A549 treated with AZD9567 at 1 μM for 4 hours (cell line): ENCODE data around the gene DEFB116. TPM values are rescaled to one million over a fixed set of nuclear protein-coding genes. Genes with fewer than 3 reads are reported as not detected.

ENCODE experiments used
- total RNA-seq: library from RNA; stranded (reverse); fragments of 200-300 nt; extraction: Qiagen RNA extraction; gene quantifications from 5 replicates; pipeline ENCODE4 v1.2.3, GENCODE V29; 2022; ENCODE audit not compliant: insufficient read depth

The DEFB116 gene, protein sequence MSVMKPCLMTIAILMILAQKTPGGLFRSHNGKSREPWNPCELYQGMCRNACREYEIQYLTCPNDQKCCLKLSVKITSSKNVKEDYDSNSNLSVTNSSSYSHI
- total RNA-seq, result not detected in 5 replicates

DNA sequence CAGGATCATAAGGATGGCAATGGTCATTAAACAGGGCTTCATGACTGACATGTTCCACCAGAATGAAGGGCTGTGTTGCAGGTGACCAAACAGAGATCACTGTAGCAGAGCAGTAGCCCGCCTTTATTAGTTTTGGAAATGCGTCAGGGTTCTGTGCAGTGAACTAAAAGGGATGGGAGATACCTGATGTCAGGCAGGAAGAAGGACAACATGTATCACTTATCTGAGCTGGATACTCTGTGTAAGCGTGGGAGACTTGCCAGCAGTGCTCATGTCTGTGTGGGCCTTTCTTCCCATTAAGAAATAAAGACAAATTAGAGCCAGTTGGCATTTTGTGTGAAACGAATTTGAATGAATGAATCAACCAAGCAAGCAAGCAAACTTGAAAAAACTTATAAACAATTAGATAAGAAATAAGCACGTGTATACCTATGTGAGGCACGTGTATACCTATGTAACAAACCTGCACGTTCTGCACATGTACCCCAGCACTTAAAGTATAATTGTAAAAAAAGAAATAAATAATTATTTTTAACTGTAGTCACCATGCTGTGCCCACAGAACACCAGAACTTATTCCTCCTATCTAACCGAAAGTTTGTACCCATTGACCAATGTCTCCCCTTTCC is at the start of gene DEFB116:
DEFB116 (minus strand) TSS at position 51 of the 628 bp plus-strand sequence; CDS start at position 51, 0 bp downstream.

DNA sequence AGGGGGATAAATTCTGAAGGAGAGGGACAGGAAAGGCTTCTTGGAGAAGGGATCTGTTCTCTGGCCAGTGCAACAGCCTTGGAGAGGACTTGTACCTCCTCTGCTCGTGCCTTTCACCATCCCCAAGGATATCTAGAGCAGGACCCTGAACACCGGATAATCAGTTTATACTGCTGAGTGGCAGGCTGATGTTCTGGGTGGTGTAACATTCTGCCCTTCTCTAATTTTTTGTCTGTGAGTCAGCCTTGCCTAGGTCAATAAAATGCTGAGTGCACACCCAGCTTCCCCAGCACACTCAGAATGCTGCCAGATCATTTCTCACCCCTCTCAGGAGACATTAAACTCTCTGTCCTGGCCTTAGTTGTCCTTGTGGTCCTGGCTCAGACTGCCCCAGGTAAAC is 51.0 kb downstream of the DEFB116 start, which contains the start of gene DEFB115:
DEFB115 (plus strand) TSS at position 301 of the 400 bp plus-strand sequence; CDS start at position 301, 0 bp downstream.

Other genes starting within 250 kb of the DEFB116 start
- gene DEFB115, start 50.9 kb downstream of the DEFB116 start, total RNA-seq, result not detected in 5 replicates
- gene DEFB118, start 60.0 kb upstream of the DEFB116 start, total RNA-seq, result not detected in 5 replicates
- not detected in 5 replicates for gene DEFB119, start 82.0 kb upstream of the DEFB116 start, total RNA-seq
- not detected in 5 replicates for gene DEFB121, start 97.6 kb upstream of the DEFB116 start, total RNA-seq
- not detected in 5 replicates for gene DEFB123, start 132.0 kb upstream of the DEFB116 start, total RNA-seq
- 1.3 TPM in 1 of 5 replicates, not detected in the others for gene DEFB124, start 166.5 kb upstream of the DEFB116 start, total RNA-seq
- 0.38 to 0.59 TPM (median 0.50 TPM) in 4 of 5 replicates, not detected in the other for gene REM1, start 166.7 kb upstream of the DEFB116 start, total RNA-seq
- gene HM13, start 205.9 kb upstream of the DEFB116 start, total RNA-seq, result 197 to 263 TPM (median 238 TPM) in 5 replicates